HG02938 (cell line): ENCODE measurements around the gene DNAJB12.
"Not testable (repeated sequence)": the region's sequence is repeated elsewhere in the genome, so short reads cannot be mapped to it uniquely, and the experiment has no call there.

Source experiments
- ATAC-seq: cut with Tn5 transposase; IDR thresholded peaks from one replicate; pipeline ENCODE4 v1.9.1; 2021; ENCODE audit warnings: mild to moderate bottlenecking, moderate library complexity; ENCODE audit not compliant: unreplicated experiment

The DNAJB12 gene

GRCh38 chr10:72354356-72355213, at the start of gene DNAJB12:
TSS of gene DNAJB12 (minus strand) at chr10:72354919. CDS start at chr10:72354897, 22 bp downstream.
- ATAC-seq = peak; percentile 73

GRCh38 chr10:72395581-72395980, 40.9 kb upstream of the DNAJB12 start:
- ATAC-seq = not testable (repeated sequence)

GRCh38 chr10:72392571-72392970, 37.9 kb upstream of the DNAJB12 start:
- ATAC-seq = no peak

- no peak for ATAC-seq
These were observed 36.0 kb upstream of the DNAJB12 start for GRCh38 chr10:72390764-72391163.

- ATAC-seq = no peak
These were observed 35.0 kb upstream of the DNAJB12 start for GRCh38 chr10:72389716-72390115.

GRCh38 chr10:72389014-72389413, 34.3 kb upstream of the DNAJB12 start:
- ATAC-seq = no peak

GRCh38 chr10:72388062-72388461, 33.3 kb upstream of the DNAJB12 start:
- no peak for ATAC-seq

GRCh38 chr10:72386916-72387586, 32.3 kb upstream of the DNAJB12 start:
- ATAC-seq = no peak

- no peak for ATAC-seq
These were observed 31.0 kb upstream of the DNAJB12 start for GRCh38 chr10:72385724-72386123.

- ATAC-seq = not testable (repeated sequence)
These were observed 30.3 kb upstream of the DNAJB12 start for GRCh38 chr10:72384982-72385381.

GRCh38 chr10:72379776-72380175, 25.1 kb upstream of the DNAJB12 start:
- no peak for ATAC-seq

- ATAC-seq = no peak
These were observed 24.3 kb upstream of the DNAJB12 start for GRCh38 chr10:72379062-72379461.

GRCh38 chr10:72375585-72375984, 20.9 kb upstream of the DNAJB12 start:
- no peak for ATAC-seq

- no peak for ATAC-seq
These were observed 20.5 kb upstream of the DNAJB12 start for GRCh38 chr10:72375173-72375572.

- no peak for ATAC-seq
These were observed 15.5 kb upstream of the DNAJB12 start for GRCh38 chr10:72370201-72370722.

- ATAC-seq = no peak
These were observed 12.7 kb upstream of the DNAJB12 start for GRCh38 chr10:72367301-72367960.

- ATAC-seq = no peak
These were observed 10.6 kb upstream of the DNAJB12 start for GRCh38 chr10:72365106-72365895.

GRCh38 chr10:72364239-72364777, 9.6 kb upstream of the DNAJB12 start:
- ATAC-seq = peak; percentile 85

GRCh38 chr10:72356987-72357386, 2.3 kb upstream of the DNAJB12 start:
- no peak for ATAC-seq

GRCh38 chr10:72356115-72356514, 1.4 kb upstream of the DNAJB12 start:
- ATAC-seq = no peak
